HG03159 (cell line): Measurements from ENCODE around the gene RUVBL2.
"Not testable (repeated sequence)": the region's sequence is repeated elsewhere in the genome, so short reads cannot be mapped to it uniquely, and the experiment has no call there.

ENCODE experiments used
- ATAC-seq: cut with Tn5 transposase; IDR thresholded peaks from one replicate; pipeline ENCODE4 v1.9.1; 2021; ENCODE audit warnings: mild to moderate bottlenecking, moderate library complexity; ENCODE audit not compliant: unreplicated experiment

The RUVBL2 gene

DNA sequence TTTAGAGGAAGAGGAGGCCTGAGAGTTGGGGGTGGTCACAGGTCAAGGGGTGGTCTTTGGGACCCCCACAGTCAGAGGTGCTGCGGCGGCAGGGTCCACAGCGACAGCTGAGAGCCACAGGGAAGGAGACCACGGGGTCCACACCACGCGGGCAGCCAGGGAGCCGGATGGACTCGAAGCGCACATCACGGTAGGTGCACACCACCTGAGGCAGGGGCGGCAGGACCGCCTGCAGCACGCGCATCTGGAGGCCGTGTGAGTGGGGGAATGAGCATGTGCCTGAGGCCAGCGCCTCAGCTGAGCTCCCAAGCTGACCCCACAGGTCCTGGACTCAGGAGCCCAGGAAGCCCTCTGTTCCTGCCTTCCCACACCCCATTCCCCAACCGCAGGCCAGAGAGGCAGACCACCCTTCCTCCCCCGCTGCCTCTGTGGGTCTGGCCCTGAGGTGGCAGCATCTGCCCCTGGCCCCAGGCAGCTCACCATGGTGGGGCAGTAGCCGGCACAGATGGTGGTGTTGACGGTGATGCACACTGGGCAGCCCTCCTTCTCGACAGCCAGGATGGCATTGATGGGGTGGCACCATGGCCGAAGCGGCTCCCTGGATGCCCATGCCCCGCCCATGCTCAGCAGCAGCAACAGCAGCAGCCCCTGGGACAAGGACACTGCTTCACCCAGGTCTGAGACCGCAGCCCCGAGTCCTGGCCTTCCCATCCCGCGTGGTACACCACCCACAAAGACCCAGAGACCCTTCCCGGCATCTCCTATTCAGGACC lies 22.6 kb downstream of the RUVBL2 start:
- ATAC-seq = no peak

DNA sequence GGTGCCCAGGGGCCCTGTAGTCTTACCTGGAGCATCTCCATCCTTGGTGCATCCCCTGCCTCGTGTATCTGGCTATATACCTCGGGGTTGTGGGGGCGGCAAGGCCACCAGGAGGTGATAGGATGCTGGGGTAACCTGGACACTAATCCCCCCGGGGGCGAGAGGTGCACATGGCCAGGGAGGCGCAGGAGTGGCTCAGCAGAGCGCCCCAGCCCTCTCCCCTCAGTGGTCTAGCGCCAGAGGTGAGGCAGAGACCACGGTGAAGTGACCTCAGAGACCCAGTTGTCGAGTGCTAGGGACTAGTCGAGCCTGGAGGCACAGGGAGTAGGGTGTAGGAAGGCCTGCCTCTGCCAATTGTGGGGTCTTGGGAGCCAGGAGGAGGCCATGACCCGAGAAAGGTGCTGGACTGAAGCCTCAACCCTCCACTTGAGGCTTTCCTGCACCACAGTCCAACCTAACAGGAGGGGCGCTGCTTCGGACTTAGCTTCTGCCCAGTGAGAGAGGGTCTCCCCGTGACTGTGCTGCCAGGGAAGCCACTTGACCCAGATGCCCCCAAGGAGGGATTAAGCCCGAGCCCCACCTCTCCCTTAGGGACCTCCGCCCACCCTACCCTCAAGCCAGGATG lies 23.5 kb downstream of the RUVBL2 start, which contains the start of gene LHB:
TSS of gene LHB (minus strand) at position 51 of the 625 bp plus-strand sequence. CDS start at position 41, 10 bp downstream.
- ATAC-seq = no peak

- ATAC-seq = no peak
Measured at GRCh38 chr19:49017666-49018351, 24.1 kb downstream of the RUVBL2 start.

DNA sequence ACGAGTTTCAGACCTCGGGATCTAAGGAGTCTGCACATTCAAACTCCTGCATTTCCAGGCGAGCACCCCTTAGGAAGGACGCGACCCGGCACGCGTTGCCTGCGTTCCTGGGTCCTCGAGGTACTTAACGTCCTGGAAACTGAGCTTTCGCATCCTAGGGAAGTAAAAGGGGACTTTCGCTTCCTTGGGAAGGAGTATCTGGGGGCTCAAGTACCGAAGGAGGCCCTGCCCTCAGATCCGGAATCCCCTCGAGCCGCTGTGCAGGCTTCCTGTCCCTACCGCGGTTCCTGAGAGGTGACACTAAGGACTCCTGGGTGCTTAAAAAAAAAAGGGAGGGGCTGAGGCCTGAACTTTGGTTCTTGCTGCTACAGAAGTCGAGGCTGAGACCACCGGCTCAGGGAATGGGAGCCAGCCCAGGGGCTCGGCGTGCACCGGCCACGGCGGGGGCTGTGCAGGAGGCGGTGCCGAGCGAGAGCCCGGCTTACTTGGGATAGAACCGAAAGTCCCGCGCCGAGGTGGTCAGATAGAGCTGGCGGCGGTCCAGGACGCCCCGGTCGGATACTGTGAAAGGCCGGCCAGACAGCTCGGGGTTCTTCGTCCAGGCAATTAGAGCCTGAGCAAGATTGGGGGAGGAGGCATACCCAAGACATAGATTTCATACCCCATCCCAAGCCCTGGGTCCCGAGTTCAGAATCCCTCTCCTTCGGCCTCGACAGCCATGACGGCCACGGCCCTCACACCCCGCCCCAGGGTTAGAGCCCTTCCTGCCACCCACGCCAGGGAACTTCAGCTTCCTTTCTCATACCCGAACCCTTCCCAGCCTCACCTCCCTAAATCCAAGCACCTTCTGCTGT lies 24.9 kb downstream of the RUVBL2 start:
- not testable (repeated sequence) for ATAC-seq

DNA sequence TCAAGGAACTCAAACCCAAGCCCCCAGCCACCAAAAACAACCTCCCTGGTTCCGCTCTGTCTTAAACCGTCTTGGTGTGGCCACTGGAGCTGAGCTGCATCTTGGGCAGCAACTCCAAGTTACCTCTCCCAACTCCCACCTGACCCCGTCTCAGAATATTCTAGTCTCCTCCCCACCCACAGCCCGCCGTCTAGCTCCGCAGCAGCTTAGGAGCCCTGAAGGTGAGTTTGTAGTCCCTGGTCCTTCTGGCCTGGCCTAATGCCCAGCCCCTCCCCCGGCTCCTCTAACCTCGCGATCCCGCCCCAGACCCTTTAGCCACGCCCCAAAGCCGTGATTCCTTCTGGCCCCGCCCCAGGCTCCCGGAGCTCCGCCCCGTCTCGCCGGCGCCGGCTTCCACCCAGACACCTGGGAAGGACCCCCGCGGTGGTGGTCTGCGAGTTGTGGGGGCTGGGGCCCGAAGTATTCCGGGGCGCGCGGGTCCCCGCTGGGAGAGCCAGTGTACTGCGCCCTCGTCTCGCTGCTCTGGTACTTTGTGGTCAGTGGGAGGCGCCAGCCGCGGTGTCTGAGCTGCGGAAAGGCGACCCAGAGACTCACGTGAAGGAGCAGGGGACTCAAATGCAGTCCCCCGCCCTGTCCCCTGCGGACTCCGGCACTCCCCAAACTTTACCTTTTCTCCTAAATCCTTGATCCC lies 25.7 kb downstream of the RUVBL2 start:
- ATAC-seq = no peak

DNA sequence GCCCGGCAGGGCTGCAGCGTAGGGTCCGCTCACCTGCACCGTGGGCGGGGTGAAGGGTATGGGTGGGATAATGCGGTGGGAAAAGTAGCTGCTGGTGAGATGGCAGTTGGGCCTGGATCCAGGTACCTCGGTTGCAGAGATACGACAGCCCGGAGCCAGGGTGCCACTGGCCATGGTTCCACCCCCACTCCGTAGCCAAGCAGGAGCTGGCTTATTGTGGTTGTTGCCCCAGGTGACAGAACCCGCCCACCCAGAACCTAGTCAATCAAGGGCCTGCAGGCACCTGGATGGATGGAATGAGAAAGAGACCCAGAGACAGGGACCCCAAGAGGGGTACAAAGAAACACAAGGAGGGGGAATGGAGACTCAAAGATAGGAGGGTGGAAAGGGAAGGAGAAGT lies 26.7 kb downstream of the RUVBL2 start:
- ATAC-seq = no peak

GRCh38 chr19:49020931-49021895 lies 27.5 kb downstream of the RUVBL2 start:
- no peak for ATAC-seq

GRCh38 chr19:49022116-49022515 lies 28.4 kb downstream of the RUVBL2 start:
- ATAC-seq = no peak

- ATAC-seq = not testable (repeated sequence)
Measured at GRCh38 chr19:49024233-49024632, 30.5 kb downstream of the RUVBL2 start, which contains the start of gene CGB3. Gene CGB3, minus strand, starts transcription at chr19:49024333. Its CDS starts 362 bp downstream, at chr19:49023971.

DNA sequence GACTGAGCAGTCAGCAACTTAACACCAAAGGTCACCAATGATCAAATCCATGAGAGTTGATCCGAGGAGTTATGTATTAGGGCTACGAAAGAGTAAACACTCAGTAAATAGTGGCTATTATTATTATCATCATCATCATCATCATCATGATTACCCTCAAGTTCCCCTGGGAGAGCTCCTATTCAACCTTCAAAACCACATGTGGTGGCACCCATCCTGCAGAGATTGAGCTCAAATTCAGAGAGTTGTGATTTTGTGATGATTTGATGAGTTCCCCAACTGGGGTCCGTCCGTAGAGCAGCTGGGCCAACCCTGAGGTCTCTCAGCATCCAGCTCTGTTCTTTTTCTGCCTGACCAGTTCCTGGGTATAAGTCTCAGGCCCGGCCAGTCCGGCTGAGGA lies 31.4 kb downstream of the RUVBL2 start:
- ATAC-seq = not testable (repeated sequence)

DNA sequence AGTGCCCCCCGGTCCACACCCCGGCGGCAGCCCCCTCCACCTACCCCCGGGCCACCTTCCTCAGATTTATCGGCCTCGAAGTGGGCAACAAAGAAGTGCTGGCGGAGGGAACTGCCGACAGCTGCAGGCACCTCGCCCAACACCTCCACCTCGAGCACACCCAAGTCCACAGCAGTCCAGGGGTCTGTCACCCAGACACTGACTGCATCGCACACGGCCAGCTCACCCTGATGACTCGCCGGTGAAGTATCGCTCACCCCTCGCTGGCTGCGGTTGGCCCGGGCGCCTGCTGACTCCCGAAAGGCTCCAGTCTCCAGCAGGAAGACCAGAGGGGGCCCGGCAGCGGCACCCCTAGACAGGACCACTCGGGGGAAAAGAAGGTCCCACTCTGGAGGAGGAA lies 31.9 kb downstream of the RUVBL2 start:
- ATAC-seq = not testable (repeated sequence)

DNA sequence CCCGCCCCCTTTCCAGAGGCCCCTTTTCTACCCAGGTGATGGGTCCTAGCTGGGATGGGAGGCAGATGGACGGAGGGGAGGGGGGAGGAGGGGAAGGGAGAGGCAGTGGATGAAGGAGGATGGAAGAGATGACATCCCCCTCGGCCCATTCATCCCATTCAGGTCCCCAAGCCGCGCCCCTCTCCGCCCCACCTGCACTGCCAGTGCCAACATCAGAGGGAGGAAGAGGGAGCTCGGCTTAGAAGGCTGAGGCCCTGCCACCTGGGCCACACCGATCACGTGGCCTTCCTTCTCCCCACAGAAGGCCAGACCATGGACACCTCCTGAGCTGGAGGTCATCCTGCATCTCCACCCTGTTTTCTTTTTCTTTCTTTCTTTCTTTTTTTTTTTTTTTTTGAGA lies 35.0 kb downstream of the RUVBL2 start:
- ATAC-seq = not testable (repeated sequence)

GRCh38 chr19:49029749-49030148 lies 36.1 kb downstream of the RUVBL2 start:
- not testable (repeated sequence) for ATAC-seq

DNA sequence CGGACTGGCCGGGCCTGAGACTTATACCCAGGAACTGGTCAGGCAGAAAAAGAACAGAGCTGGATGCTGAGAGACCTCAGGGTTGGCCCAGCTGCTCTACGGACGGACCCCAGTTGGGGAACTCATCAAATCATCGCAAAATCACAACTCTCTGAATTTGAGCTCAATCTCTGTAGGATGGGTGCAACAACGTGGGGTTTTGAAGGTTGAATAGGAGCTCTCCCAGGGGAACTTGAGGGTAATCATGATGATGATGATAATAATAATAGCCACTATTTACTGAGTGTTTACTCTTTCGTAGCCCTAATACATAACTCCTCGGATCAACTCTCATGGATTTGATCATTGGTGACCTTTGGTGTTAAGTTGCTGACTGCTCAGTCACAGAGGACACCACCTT lies 36.6 kb downstream of the RUVBL2 start:
- not testable (repeated sequence) for ATAC-seq

DNA sequence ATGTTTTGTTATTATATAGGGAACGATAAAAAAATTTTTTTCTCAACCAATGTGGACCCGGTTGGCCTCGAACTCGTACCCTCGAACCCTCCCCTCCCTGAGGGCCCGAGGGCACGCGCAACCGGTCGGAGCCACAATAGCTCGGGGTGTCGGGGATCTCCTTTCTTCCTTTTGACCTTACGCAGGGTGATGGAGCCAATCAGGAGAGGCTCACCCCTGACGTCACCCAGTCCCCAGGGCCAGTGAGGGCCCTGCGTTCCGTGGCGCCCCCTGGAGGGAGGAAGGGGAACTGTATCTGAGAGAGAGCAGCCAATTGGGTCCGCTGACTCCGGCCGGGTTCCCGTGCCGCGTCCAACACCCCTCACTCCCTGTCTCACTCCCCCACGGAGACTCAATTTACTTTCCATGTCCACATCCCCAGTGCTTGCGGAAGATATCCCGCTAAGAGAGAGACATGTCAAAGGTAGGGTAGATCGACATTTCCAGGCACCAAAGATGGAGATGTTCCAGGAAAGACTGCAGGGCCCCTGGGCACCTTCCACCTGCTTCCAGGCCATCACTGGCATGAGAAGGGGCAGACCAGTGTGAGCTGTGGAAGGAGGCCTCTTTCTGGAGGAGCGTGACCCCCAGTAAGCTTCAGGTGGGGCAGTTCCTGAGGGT lies 38.1 kb downstream of the RUVBL2 start, which contains the start of gene CGB2:
TSS of gene CGB2 (plus strand) at position 249 of the 660 bp plus-strand sequence. CDS start at position 455, 206 bp downstream.
- ATAC-seq = not testable (repeated sequence)

DNA sequence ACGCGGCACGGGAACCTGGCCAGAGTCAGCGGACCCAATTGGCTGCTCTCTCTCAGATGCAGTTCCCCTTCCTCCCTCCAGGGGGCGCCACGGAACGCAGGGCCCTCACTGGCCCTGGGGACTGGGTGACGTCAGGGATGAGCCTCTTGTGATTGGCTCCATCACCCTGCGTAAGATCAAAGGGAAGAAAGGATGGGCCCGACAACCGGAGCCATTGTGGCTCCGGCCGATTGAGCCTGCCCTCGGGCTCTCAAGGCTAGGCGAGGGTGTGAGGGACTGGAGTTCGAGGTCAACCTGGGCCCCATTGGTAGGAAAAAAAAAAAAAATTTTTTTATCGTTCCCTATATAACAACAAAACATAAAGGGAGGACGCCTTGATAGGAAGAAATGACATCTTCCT lies 43.1 kb downstream of the RUVBL2 start, which contains the start of gene CGB1:
TSS of gene CGB1 (minus strand) at position 81 of the 400 bp plus-strand sequence. CDS start 184 bp downstream, outside the sequence.
- ATAC-seq = not testable (repeated sequence)

DNA sequence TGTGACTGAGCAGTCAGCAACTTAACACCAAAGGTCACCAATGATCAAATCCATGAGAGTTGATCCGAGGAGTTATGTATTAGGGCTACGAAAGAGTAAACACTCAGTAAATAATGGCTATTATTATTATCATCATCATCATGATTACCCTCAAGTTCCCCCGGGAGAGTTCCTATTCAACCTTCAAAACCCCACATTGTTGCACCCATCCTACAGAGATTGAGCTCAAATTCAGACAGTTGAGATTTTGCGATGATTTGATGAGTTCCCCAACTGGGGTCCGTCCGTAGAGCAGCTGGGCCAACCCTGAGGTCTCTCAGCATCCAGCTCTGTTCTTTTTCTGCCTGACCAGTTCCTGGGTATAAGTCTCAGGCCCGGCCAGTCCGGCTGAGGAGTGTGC lies 44.4 kb downstream of the RUVBL2 start:
- ATAC-seq = not testable (repeated sequence)
